NCI-H345 treated with DMSO at 0.1 percent for 48 hours (cell line): ENCODE data around the gene UTP20.
"Not testable (repeated sequence)": the region's sequence is repeated elsewhere in the genome, so short reads cannot be mapped to it uniquely, and the experiment has no call there.

ENCODE experiments used
- DNase-seq: peaks from one replicate; lab custom pipeline; 2025; ENCODE audit not compliant: unreplicated experiment; lab: John Stamatoyannopoulos, UW

Gene UTP20

DNA sequence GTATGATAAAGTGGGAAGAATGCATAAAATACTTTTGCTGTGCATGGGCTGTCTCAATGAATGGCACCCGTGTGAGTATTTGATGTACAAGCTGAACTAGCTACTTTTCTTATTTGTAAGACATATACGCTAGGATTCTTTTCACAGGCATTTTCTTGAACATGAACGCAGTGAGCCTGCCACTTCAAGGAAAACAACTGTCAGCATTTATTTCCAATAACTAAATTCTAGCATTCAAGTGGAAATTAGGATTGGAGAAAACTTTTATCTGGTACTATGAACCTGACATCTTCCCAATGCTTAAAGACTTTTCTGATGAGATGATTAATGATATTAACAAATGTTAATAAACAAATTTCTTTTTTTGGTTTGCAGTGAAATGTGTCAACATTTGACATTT is 45.7 kb downstream of the UTP20 start:
- DNase-seq: no peak

DNA sequence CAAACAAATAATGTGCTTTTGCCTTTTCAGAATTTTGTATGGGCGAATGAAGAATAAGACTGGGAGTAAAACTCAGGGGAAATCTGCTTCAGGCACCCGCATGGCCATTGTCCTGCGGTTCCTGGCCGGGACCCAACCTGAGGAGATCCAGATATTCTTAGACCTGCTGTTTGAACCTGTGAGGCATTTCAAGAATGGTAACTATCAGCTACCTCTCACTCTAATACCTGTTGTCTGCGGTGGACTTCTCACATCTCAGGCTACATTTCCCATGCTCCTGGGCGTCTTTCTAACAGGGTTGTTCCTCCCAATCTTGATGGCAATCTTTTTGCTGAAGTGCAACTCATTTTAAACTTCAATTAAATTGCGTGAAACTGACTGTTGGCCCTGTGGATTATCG is 47.1 kb downstream of the UTP20 start:
- no peak for DNase-seq

DNA sequence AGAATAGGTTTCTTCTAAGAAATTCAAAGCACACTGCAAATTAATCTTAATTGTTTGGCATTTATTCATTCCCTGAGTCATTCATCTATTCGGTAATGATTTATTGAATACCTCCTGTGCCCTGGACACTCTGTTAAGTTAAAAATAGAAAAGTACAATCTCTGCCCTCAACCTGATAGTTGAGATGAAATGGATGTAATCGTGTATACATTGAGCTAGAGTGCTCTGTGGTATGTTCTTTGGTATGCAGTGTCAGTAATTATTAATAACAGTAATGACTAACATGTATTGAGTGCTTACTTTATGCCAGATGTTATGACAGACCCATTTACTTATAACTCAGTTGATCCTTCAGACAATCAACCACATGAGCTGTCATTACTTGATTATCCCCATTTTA is 47.6 kb downstream of the UTP20 start:
- no peak for DNase-seq

DNA sequence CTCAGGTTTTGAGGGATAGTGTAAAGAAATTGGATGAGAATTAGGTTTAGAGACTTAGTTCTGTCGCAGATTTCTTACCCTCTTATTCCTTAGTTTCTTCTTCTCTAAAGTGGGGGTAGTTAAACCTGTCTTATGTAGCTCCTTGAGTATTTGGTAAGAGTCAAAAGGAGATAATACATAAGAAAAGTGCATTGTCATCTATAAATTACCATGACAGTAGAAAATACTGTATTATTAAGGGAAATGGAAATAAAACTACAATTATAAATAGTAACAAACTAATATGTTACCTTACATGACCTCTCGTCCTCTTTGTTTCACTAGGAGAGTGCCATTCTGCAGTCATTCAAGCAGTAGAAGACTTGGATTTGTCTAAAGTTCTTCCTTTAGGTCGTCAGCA is 49.0 kb downstream of the UTP20 start:
- DNase-seq: no peak

DNA sequence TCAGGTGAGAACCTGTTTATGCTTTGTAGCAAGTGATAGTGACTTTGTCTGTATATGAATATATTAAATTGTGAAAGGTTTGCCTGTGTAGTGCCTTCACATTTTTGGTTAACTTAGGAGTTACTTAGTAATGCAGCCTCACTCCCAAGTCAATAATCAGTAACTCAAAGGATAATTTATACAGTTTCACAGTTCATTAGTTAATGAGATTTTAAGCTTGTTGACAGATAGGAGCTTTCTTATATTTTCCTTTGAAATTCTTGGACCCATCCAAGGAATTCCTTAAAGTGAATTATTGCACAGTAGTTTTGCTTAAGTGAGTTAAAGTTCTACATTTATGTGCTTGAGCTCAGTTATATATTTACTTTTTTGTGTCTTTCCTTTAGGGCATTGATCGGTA is 50.7 kb downstream of the UTP20 start:
- no peak for DNase-seq

DNA sequence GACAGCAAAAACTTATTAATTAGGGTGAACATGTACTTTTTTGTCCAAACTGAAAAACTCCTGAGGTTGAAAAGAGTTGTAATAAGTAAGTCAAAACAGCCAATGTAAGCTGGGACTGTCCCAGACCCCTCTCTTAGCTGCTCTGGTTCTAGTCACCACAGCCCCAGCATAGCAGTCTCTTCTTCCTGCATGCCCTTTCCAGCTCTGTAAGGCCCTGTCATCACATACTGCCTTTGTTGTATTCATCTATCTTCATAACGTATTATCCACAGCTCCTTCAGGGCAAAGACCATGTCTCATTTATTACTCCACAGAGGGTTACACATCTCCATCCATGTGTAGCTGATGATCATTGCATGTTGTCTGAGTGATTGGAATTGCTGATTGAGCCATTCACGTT is 56.5 kb downstream of the UTP20 start:
- no peak for DNase-seq

DNA sequence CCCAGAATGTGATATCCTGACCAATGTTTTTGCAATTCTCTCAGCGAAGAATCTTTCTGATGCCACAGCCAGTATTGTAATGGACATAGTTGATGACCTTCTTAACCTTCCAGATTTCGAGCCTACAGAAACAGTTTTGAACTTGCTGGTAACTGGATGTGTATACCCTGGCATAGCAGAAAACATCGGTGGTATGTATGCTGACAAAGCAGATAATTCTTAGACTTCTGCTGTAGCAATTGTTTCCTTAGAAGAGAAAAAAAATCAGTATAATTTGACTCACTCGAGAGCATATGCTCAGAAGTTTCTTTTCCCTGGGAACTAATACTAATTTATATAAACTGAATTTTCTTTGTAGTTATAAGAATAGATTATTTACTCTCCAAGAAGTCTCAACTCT is 58.2 kb downstream of the UTP20 start:
- no peak for DNase-seq

DNA sequence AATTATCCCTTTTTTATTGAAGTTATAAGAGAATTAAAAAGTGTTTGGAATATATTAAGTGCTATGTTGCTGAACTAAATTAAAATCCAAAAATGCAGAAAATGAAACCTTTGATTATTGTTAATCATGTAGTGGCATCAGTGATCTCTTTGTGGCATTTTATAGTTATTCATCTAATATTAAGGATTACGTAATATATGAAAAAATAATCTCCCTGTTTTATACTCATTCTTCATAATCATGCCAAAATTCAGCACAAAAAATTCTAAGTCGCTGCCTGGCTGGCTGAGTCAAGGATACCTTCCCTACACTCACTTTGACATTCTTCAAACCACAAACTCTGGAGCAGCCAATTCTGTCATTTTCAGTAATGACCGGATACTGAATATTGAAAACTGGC is 64.0 kb downstream of the UTP20 start:
- DNase-seq: no peak

DNA sequence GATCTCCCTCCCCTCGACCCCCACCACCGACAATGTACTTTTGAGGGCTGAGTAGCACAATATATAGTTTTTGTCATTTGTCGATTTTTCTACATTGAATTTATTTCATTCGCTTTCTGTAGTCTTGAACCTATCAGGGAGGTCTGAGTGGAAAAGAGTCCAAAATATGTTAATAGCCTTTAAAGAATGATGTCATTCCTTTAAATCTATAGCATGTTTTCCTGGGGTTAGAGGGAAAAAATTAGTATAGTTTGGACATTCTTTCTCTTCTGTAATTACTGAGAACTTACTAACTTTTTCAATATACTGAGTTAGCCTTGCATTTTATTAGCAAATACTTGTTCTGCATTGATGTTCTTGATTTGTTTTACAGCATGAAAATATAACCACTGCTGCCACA is 71.8 kb downstream of the UTP20 start:
- no peak for DNase-seq

DNA sequence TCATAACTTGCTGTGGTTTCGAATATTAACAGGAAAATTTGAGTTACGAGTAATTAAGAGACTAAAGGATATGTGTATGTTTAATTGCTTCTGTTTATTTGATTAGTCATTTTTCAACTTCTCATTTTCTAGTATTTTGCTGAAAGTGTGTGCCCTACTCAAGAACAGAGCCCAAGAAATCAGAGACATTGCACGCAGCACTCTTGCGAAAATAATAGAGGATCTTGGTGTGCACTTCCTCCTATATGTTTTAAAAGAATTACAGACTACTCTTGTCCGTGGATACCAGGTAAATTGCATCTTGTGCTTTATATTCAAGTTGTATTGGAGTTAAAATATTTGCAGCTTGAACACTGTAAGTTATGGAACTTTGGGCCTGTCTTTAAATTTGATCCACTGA is 76.9 kb downstream of the UTP20 start:
- no peak for DNase-seq

DNA sequence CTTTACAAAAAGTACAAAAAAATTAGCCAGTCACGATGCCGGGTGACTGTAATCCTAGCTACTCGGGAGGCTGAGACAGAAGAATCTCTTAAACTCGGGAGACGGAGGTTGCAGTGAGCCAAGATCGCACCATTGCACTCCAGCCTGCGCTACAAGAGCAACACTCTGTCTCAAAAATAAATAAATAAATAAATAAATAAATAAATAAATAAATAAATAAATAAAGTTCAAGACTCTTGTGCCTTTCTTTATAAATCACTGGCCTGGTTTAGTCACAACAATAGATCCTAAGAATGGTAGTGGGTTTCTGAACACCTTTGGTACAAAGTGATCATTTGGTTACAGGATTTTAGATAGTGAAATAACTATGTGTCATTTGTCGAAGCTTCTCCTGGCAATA is 81.5 kb downstream of the UTP20 start:
- DNase-seq: no peak

DNA sequence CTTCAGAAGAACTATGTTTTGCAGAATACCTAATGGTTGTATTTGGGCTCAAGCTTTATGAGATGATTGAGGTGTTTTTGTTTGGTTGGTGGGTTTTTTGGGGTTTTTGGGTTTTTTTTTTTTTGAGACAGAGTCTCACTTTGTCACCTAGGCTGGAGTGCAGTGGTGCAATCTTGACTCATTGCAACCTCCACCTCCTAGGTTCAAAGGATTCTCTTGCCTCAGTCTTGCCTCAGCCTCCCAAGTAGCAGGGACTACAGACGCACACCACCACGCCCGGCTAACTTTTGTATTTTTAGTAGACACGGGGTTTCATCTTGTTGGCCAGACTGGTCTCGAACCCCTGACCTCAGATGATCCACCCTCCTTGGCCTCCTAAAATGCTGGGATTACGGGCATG is 88.1 kb downstream of the UTP20 start:
- no peak for DNase-seq

DNA sequence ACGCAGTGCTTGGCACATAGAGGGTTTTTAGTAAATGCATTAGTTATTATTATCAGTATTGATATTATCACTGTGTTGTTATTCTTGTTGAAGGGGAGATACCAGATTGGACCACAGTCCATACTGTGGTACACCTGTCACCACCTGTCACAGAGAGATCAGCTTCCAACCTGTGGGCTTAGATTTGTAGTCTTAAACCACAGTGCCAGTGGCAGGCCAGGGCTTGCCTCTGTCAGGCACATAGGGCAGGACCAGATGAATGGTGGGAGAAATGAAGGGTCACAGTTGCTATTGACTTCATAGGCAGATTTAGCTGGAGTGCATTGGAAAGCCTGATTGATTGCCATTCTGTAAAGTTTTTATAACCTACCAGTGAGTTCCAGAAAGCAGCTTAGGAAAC is 92.5 kb downstream of the UTP20 start:
- no peak for DNase-seq

DNA sequence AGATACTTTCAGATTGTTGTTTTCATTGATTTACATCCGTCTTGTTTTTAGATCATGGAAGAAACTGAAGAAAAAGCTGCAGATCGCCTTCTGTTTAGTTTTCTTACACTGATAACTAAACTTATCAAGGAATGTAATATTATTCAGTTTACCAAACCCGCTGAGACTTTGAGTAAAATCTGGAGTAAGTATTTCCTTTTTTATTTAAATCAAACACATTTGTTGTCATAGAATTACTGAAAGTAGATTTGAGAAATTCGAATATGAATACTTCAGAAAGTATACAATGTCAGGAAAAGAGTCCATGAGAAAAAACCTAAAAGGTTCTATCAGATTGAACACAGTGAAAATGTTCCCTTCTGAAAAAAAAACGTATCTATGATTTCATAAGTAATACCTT is 95.7 kb downstream of the UTP20 start:
- no peak for DNase-seq

DNA sequence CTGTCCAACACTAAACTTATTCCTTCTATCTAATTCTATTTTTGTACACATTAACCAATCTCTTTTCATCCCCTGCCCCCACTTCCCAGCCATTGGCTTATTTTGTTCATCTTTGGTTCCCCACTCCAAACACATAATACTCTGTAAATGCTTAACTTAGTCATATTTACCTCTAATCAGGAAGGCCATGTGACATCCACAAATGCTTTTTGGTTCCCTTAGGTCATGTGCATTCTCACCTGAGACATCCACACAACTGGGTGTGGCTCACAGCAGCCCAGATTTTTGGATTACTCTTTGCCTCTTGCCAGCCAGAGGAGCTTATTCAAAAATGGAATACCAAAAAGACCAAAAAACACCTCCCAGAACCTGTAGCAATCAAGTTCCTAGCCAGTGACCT is 99.2 kb downstream of the UTP20 start:
- DNase-seq: no peak

DNA sequence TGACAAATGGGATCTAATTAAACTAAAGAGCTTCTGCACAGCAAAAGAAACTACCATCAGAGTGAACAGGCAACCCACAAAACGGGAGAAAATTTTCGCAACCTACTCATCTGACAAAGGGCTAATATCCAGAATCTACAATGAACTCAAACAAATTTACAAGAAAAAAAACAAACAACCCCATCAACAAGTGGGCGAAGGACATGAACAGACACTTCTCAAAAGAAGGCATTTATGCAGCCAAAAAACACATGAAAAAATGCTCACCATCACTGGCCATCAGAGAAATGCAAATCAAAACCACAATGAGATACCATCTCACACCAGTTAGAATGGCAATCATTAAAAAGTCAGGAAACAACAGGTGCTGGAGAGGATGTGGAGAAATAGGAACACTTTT is 111.3 kb downstream of the UTP20 start:
- not testable (repeated sequence) for DNase-seq

DNA sequence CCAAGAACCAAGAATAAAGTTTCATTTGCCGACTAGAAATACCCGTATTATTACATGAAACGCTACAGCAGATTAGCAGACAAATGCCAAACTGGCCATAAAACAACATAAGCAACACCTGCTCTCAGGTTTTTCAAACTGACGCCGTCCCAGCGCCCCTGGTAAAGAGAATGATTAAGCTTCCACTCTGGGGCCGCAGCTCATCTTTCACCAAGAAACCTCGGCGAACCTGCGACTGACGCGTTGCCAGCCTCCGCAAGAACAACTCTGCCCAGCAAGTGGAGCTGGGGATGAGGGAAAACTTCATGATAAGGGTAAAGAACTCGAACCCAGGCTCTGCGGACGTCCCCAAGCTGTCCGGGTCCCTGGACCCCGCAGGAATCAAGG is 127.1 kb downstream of the UTP20 start:
- no peak for DNase-seq

DNA sequence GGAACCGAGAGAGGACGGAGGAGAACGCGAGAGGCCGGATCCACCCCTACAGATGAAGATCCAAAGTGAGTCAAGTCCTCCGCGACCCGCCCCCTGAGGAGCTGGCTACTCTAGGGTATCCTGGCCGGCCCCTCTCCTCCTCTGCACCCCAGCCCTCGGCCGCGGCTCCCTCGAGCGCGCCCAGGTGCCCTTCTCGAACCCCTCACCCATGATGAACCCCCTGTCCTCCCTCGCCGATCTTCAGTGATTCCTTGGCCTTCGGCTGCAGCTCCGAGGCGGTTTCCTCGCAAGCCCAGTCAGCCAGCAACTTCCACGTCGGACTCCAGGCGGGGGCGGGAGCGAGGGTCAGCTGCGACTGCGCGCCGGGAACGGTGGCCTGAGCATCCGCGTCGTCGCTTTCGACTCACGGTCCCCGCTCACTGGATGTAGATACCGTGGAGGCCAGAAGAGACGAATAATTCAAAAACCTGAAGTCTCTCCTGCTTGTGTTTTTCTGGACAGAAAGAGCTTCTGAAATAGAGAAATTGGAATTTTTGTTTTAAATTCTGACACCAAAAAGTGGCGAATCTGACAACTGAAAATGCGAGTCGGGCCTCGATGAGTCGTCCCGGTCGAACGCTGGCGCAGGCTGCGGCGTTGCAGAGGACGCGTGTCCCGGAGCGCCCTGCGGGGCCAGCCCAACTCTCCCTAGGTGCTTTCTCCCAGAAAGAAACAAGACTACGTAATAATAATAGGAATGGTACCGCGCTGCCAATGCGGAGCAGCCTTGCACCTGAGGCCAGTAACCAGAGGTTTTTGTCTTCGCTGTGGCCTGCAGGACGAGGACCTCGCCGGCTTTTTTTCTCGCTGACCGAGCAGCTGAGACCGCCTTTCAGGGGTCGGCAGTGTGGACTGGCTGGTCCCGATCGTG is 127.8 kb downstream of the UTP20 start, which contains the start of gene ARL1:
ARL1 (minus strand) TSS at position 337 of the 910 bp plus-strand sequence; CDS start at position 210, 127 bp downstream.
- peak; percentile 68 for DNase-seq

DNA sequence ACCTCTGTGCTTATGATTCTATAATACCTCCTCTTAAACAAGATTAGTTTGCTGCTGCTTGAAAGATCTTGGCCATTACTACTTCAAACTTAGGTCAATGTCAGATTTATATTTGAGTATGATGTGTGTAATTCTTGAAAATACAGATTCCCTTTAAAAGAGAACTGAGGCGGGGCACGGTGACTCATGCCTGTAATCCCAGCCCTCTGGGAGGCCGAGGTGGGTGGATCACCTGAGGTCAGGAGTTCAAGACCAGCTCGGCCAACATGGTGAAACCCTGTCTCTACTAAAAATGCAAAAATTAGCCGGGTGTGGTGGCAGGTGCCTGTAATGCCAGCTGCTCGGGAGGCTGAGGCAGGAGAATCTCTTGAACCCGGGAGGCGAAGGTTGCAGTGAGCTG is 130.3 kb downstream of the UTP20 start:
- not testable (repeated sequence) for DNase-seq

DNA sequence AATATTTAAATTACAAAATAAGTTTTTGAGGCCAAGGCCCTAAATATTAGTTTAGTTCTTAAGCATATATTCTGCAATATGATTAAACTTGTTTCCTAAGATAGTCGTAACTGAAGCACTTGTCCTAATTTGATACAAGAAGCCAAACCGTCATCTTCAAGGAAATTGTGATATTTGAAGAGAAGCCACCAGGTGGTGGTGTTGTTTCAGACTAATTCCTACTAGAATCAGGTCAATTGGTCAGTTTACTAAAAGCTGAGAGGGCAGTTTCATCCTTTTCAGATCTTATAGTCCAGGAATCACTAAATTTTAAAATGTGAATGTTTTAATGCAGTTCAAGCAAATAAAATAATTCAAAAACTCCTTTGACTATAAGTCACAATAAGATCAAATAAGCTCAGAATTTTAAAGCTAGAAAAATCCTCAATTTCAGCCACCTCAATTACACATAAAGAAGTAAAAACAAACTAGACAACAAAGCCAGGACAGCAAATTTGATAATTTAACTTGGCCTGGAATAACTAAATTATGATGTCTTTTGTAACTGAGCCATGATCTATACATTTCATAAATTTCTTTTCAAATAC is 134.7 kb downstream of the UTP20 start:
- DNase-seq: peak; percentile 60

DNA sequence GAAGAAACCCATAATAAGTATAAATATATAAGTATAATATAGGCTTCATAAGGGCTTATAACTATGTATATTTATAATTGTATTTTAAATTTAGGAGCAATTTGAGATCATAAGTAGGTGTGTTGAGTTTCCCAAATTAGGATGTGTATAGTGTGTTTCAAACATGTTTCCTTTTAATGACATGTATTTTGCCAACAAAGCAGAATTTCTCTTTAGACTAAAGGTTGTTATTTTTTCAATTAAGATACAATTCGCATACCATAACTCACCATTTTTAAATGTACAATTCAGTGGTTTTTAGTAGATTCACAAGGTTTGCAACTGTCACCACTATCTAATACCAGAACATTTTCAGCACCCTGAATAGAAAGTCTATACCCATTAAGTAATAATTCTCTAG is 135.3 kb downstream of the UTP20 start:
- DNase-seq: no peak

DNA sequence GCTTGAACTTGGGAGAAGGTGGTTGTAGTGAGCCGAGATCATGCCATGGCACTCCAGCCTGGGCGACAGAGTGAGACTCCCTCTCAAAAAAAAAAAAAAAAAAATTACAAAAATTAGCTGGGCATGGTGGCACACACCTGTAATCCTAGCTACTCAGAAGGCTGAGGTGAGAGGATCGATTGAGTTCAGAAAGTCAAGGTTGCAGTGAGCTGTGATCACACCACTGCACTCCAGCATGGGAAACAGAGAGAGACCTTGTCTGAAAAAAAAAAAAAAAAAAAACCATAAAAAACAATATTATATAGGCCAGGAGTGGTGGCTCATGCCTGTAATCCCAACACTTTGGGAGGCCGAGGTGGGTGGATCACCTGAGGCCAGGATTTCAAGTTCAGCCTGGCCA is 142.2 kb downstream of the UTP20 start:
- not testable (repeated sequence) for DNase-seq

DNA sequence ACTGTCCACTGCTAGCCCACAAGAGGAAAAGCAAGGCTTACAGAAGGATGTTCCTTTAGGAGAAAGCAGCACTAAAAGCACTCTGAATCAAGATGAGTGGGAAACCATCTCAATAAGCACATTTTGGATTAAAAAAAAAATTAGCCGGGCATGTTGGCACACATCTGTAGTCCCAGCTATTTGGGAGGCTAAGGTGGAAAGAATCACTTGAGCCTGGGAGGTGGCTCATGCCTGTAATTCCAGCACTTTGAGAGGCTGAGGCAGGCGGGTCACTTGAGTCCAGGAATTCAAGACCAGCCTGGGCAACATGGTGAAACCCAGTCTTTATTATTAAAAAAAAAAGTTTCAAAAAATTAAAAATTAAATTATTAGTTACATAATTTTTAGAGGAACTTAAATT is 144.7 kb downstream of the UTP20 start:
- no peak for DNase-seq
